ENCODE data around the gene DDR2. TPM values are rescaled to one million over a fixed set of nuclear protein-coding genes. Genes with fewer than 3 reads are reported as not detected.

Gene DDR2
- total RNA-seq, 1 experiment from 2014 or later: 0.67 TPM

DNA sequence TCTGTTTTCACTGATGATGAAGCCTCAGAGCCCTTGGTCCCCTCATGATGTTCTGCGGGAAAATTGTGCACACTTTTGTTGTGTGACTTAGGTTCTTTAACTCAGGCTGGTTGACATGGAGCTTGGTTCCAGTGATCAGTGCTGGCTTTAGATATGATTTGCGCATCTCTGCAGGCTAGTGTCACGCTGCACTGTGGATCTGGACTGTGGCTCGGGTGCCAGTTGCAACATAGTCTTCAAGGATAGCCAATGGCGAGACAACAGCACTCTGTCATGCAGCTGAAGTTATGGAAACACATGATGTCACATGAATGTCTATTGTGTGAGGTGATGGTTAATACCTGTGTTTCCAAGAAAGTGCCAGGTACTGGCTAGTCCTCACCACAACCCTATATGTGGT, 56.7 kb downstream of the DDR2 start:
- Histone ChIP-seq H4K20me1 (ENCODE audit: insufficient read depth, low read depth, low read length) (no peaks in the 10 kb centered on the region), H3K27me3 (ENCODE audit: low read length) (no peaks in the 10 kb centered on the region), H3K4me1 (ENCODE audit: low read length) (peaks cover 8% of the 10 kb centered on the region), H3K9me3 (ENCODE audit: low read length) (no peaks in the 10 kb centered on the region), H3K27ac (ENCODE audit: low read length) (no peak overlapping the region), H3K9ac (ENCODE audit: low read length) (no peak overlapping the region), H3K4me3 (ENCODE audit: low read length) (no peak overlapping the region), H3K9me2 (replicated peaks; ENCODE audit: insufficient read depth, low read length) (no peaks in the 10 kb centered on the region), H3K36me3 (ENCODE audit: insufficient read depth, low read length) (no peaks in the 10 kb centered on the region), H3K79me2 (ENCODE audit: low read length) (no peaks in the 10 kb centered on the region), H3K4me2 (ENCODE audit: low read depth, low read length, poor library complexity, severe bottlenecking) (no peak overlapping the region), H2AFZ (ENCODE audit: low read length) (no peak overlapping the region)
- DNase-seq: no peak

DNA sequence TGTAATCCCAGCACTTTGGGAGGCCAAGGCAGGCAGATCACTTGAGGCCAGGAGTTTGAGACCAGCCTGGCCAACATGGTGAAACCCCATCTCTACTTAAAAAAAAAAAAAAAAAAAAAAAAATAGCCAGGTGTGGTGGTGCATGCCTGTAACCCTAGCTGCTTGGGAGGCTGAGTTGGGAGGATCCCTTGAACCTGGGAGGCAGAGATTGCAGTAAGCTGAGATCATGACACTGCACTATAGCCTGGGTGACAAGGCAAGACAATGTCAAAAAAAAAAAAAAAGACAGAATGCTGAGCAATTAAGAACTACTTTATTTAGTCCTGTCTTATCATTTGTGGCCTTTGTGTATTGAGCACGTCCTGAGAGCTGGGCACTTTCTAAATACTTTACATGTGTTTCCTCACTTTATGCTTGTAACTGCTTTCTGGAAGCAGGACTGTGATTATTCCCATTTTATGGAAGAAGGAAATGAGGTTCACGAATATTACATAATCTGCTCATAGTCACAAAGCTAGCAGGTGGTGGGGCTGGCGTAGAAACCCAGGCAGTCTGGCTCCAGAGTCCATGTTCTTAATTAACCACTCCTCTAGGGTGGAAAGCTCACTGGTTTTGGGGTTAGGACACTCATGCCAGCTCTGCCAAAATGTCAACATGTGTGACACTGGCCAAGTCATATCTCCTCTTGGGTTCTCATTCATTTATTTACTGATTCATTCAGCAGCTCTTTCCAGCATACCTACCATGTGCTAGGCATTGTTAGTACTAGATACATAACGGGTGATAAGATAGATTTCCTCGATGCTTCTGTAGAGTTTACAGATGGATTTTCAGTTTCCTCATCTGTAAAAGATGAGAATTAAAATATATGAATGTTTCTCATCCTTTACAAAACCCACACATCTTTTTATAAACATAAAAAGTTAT, 57.7 kb downstream of the DDR2 start:
- DNase-seq: no peak

DNA sequence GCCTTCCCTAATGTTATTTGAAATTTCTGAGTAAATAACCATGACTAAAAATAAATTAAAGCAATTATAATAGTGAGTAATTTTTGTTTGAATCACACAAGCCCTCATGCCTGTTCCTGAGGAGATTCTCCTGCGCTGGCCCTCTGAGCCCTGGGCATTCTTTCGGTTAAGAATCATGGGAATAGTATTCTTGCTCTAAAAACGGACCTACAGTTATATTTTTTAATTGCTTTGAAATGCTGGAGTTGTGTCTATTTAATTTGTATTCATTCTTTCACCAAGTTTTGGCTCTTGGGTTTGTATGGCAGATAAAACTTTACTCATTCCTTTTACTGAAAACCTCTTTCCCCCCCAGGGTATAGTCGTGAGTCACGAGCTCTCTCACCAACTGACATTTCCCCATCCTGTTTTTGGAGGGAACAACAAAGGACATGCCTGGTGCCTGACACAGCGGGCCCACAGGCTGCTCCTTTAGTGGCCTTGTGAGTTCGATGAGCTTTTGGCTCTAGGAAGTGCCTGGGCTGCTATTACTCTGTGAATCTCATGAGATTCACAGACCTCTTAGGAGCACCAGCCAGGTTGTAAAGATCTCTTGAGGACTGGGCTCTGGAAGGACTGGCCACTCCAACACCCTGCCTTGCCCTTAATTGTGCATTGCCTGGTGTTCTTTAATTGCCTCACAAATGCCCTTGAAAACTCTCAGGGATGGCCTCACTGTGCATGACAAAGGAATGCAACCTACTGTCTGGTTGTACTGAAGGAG, 58.6 kb downstream of the DDR2 start:
- Histone ChIP-seq H3K27ac (ENCODE audit: low read length) (no peak overlapping the region), H3K9ac (ENCODE audit: low read length) (no peak overlapping the region), H3K9me2 (replicated peaks; ENCODE audit: insufficient read depth, low read length) (no peaks in the 10 kb centered on the region), H3K9me3 (ENCODE audit: low read length) (no peaks in the 10 kb centered on the region), H3K27me3 (ENCODE audit: low read length) (no peaks in the 10 kb centered on the region), H4K20me1 (ENCODE audit: insufficient read depth, low read depth, low read length) (no peaks in the 10 kb centered on the region), H2AFZ (ENCODE audit: low read length) (no peak overlapping the region), H3K79me2 (ENCODE audit: low read length) (no peaks in the 10 kb centered on the region), H3K4me3 (ENCODE audit: low read length) (no peak overlapping the region), H3K36me3 (ENCODE audit: insufficient read depth, low read length) (no peaks in the 10 kb centered on the region), H3K4me2 (ENCODE audit: low read depth, low read length, poor library complexity, severe bottlenecking) (no peak overlapping the region), H3K4me1 (ENCODE audit: low read length) (peaks cover 8% of the 10 kb centered on the region)
- no peak for DNase-seq

More for the DNA sequence above, 57.7 kb downstream of the DDR2 start:
- Histone ChIP-seq H3K27me3 (ENCODE audit: low read length) (no peaks in the 10 kb centered on the region), H3K36me3 (ENCODE audit: insufficient read depth, low read length) (no peaks in the 10 kb centered on the region), H2AFZ (ENCODE audit: low read length) (no peak overlapping the region), H3K9me2 (replicated peaks; ENCODE audit: insufficient read depth, low read length) (no peaks in the 10 kb centered on the region), H4K20me1 (ENCODE audit: insufficient read depth, low read depth, low read length) (no peaks in the 10 kb centered on the region), H3K4me2 (ENCODE audit: low read depth, low read length, poor library complexity, severe bottlenecking) (no peak overlapping the region), H3K4me3 (ENCODE audit: low read length) (no peak overlapping the region), H3K79me2 (ENCODE audit: low read length) (no peaks in the 10 kb centered on the region), H3K27ac (ENCODE audit: low read length) (no peak overlapping the region), H3K4me1 (ENCODE audit: low read length) (peaks cover 8% of the 10 kb centered on the region), H3K9ac (ENCODE audit: low read length) (no peak overlapping the region), H3K9me3 (ENCODE audit: low read length) (no peaks in the 10 kb centered on the region)

DNA sequence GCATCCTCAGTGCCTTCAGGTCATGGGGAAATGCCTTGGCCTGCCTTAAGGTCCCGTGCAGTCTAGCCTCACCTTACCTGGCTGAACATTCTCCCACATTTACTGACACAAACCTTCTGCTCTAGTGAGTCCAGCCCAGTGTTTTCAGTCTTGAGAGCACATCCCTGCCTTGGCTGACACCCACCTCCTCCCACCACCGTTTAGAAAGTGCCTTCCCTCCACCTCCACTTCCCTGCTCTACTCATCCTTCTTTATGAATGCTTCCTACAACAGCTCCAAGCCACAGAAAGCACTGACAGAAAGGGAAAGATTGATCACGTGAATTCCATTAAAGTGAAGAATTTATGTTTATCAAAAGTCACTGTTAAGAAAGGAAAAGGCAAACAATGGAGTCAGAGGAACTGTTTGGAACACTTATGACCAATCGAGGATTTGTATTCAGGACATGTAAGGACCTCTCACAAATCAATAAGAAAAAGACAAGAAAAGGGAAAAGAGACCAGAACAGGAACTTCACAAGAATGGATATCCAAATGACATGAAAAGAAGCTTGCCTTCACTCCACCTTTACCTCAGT, 59.8 kb downstream of the DDR2 start:
- H3K79me2 ChIP-seq (ENCODE audit: low read length): no peaks in the 10 kb centered on the region
- H3K36me3 ChIP-seq (ENCODE audit: insufficient read depth, low read length): no peaks in the 10 kb centered on the region
- no peak overlapping the region for H3K4me3 ChIP-seq (ENCODE audit: low read length)
- H3K4me2 ChIP-seq (ENCODE audit: low read depth, low read length, poor library complexity, severe bottlenecking): no peak overlapping the region
- H3K4me1 ChIP-seq (ENCODE audit: low read length): peaks cover 8% of the 10 kb centered on the region
- no peaks in the 10 kb centered on the region for H3K27me3 ChIP-seq (ENCODE audit: low read length)
- H3K9ac ChIP-seq (ENCODE audit: low read length): no peak overlapping the region
- no peaks in the 10 kb centered on the region for H3K9me3 ChIP-seq (ENCODE audit: low read length)
- no peak overlapping the region for H3K27ac ChIP-seq (ENCODE audit: low read length)
- H3K9me2 ChIP-seq (replicated peaks; ENCODE audit: insufficient read depth, low read length): no peaks in the 10 kb centered on the region
- no peak for DNase-seq
- H2AFZ ChIP-seq (ENCODE audit: low read length): no peak overlapping the region
- H4K20me1 ChIP-seq (ENCODE audit: insufficient read depth, low read depth, low read length): no peaks in the 10 kb centered on the region

DNA sequence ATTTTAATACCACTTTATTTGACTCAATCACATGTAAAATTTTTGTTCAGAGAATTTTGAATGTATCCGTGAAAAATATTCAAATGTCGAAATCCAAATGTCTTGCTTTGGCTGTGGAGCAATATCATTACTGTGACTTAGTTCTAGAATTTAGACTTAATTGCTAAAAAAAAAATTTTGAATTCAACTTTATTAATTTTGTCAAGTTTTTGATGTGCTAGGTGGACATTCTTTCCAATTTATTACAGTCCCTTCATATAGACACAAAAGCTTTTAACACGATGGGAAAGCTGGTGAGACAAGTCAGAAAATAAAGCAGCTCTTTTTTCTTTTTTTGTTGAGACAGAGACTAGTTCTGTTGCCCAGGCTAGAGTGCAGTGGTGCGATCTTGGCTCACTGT, 62.6 kb downstream of the DDR2 start:
- H3K4me1 ChIP-seq (ENCODE audit: low read length): peaks cover 8% of the 10 kb centered on the region
- H3K27ac ChIP-seq (ENCODE audit: low read length): no peak overlapping the region
- H3K9me2 ChIP-seq (replicated peaks; ENCODE audit: insufficient read depth, low read length): no peaks in the 10 kb centered on the region

DNA sequence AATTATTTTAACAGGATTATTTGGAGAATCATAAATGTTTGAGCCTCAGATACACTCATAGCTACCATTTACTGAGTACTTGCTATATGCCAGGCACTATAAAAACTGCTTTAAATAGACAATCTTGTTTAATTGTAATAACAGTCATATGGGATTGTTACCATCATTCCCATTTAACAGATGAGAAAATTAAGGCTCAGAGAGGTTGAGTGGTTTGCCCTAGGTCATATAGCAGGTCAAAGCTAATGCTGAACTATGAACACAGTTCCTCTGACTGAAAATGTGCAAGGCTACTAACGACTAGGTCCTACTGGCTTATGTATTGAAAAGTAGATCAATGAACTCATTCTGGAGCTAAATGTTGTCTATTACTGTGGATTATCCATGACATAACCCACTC, 63.4 kb downstream of the DDR2 start:
- Histone ChIP-seq H4K20me1 (ENCODE audit: insufficient read depth, low read depth, low read length) (no peaks in the 10 kb centered on the region), H3K9me2 (replicated peaks; ENCODE audit: insufficient read depth, low read length) (no peaks in the 10 kb centered on the region), H3K9ac (ENCODE audit: low read length) (no peak overlapping the region), H3K4me3 (ENCODE audit: low read length) (no peak overlapping the region), H3K4me2 (ENCODE audit: low read depth, low read length, poor library complexity, severe bottlenecking) (no peak overlapping the region), H3K4me1 (ENCODE audit: low read length) (peaks cover 8% of the 10 kb centered on the region), H3K79me2 (ENCODE audit: low read length) (no peaks in the 10 kb centered on the region), H3K36me3 (ENCODE audit: insufficient read depth, low read length) (no peaks in the 10 kb centered on the region), H3K27me3 (ENCODE audit: low read length) (no peaks in the 10 kb centered on the region), H3K27ac (ENCODE audit: low read length) (no peak overlapping the region), H2AFZ (ENCODE audit: low read length) (no peak overlapping the region), H3K9me3 (ENCODE audit: low read length) (no peaks in the 10 kb centered on the region)
- no peak for DNase-seq

More for the DNA sequence above, 62.6 kb downstream of the DDR2 start:
- no peaks in the 10 kb centered on the region for H4K20me1 ChIP-seq (ENCODE audit: insufficient read depth, low read depth, low read length)
- H3K79me2 ChIP-seq (ENCODE audit: low read length): no peaks in the 10 kb centered on the region
- H2AFZ ChIP-seq (ENCODE audit: low read length): no peak overlapping the region
- no peaks in the 10 kb centered on the region for H3K9me3 ChIP-seq (ENCODE audit: low read length)
- DNase-seq: no peak
- no peak overlapping the region for H3K4me2 ChIP-seq (ENCODE audit: low read depth, low read length, poor library complexity, severe bottlenecking)
- H3K9ac ChIP-seq (ENCODE audit: low read length): no peak overlapping the region
- no peaks in the 10 kb centered on the region for H3K27me3 ChIP-seq (ENCODE audit: low read length)
- no peaks in the 10 kb centered on the region for H3K36me3 ChIP-seq (ENCODE audit: insufficient read depth, low read length)
- no peak overlapping the region for H3K4me3 ChIP-seq (ENCODE audit: low read length)

DNA sequence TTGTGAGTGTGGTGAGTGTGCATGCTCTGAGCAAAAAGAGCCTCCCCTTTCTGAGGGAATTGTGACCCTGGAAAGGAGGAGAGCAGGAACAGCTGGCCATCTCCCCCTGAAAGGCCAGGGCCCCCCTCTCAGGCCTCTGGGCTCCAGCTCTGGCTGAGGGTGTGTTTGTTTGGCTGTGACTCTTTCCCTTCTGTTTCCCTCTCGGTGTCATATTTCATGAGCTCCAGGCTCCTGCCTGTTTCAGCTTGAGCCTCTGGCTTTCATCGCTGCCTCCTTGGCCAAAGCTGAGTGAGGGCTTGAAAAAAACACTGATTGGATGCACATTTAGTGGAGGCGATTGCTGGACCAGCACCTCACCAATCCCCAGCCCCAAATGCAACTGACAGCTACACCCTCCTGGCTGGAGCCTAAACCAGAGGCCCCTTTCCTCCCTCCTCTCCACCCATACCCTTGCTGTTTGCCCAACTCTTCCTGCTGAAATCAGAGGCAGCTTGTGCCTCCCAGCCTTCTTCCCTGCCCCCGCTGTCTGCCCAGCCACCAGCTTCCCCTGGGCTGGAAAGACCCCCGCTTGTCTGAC, 64.1 kb downstream of the DDR2 start:
- Histone ChIP-seq H3K9me2 (replicated peaks; ENCODE audit: insufficient read depth, low read length) (no peaks in the 10 kb centered on the region), H3K27me3 (ENCODE audit: low read length) (no peaks in the 10 kb centered on the region), H3K4me2 (ENCODE audit: low read depth, low read length, poor library complexity, severe bottlenecking) (no peak overlapping the region), H3K79me2 (ENCODE audit: low read length) (no peaks in the 10 kb centered on the region), H3K4me1 (ENCODE audit: low read length) (peaks cover 8% of the 10 kb centered on the region), H3K4me3 (ENCODE audit: low read length) (no peak overlapping the region), H2AFZ (ENCODE audit: low read length) (no peak overlapping the region), H4K20me1 (ENCODE audit: insufficient read depth, low read depth, low read length) (no peaks in the 10 kb centered on the region), H3K9me3 (ENCODE audit: low read length) (no peaks in the 10 kb centered on the region), H3K9ac (ENCODE audit: low read length) (no peak overlapping the region), H3K36me3 (ENCODE audit: insufficient read depth, low read length) (no peaks in the 10 kb centered on the region), H3K27ac (ENCODE audit: low read length) (no peak overlapping the region)
- no peak for DNase-seq

Data from Karpas-422 (cell line).